GM18511 (cell line): ENCODE results near the gene HDAC6.
"Not testable (repeated sequence)": the region's sequence is repeated elsewhere in the genome, so short reads cannot be mapped to it uniquely, and the experiment has no call there.

Experiments used
- ATAC-seq: cut with Tn5 transposase; IDR thresholded peaks from one replicate; pipeline ENCODE4 v1.9.1; 2021; ENCODE audit warnings: mild to moderate bottlenecking, moderate library complexity; ENCODE audit not compliant: unreplicated experiment

HDAC6 gene

DNA sequence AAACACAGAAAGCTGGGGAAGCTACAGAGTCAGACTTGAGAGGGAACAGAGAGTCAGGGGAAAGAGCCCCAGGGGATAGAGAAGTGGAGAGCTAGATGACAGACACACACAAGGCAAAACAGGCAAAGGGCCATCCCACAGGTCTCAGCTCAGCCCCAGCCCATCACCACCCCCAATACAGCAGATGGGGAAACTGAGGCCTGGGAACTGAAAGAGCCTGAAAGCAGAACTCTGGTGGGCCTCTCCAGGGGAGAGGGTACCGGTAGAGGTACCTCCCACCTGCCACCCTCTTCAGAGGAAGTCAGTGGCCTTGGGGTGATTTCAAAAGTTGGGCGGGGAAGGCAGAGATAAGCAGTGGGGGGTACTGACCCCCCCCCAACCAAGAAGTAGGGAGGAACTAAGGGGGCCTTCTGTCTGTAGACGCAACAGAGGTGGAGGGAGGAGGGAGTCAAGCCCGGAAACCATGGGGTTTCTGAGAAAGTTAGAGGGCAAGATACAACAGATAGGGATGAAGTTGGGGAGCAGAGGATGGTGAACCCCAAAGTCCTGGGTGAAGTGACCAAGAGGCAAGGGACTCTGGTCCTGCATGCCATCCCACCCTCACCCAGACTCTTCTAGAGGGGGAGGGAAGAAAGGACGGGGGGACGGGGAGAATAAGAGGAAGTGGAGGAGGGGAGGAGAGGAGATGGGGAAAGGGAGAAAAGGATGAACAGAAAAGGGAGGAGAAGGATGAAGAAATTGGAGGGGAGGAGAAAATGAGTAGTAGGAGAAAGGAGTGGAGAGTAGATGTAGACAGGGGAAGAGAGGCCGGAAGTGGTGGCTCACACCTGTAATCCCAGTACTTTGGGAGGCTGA, 12.3 kb upstream of the HDAC6 start:
- ATAC-seq = no peak

DNA sequence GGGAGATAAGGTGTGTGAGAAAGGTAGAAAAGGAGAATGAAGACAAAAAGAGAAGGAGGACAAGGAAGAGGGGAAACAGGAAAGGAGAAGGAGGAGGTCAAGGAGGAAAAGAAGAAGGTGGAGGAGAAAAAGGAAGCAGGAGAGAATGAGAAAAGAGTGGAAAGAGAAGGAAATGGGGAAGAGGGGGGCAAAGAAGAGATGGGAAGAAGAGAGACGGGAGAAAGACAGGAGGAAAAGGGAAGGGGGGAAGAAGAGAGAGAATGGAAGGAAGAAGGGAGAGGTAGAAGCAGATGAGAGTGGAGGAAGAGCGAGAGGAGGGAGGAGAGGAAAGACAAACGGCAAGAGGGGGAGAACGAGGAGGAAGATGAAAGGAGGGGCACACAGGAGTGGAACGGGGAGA, 11.4 kb upstream of the HDAC6 start:
- no peak for ATAC-seq

DNA sequence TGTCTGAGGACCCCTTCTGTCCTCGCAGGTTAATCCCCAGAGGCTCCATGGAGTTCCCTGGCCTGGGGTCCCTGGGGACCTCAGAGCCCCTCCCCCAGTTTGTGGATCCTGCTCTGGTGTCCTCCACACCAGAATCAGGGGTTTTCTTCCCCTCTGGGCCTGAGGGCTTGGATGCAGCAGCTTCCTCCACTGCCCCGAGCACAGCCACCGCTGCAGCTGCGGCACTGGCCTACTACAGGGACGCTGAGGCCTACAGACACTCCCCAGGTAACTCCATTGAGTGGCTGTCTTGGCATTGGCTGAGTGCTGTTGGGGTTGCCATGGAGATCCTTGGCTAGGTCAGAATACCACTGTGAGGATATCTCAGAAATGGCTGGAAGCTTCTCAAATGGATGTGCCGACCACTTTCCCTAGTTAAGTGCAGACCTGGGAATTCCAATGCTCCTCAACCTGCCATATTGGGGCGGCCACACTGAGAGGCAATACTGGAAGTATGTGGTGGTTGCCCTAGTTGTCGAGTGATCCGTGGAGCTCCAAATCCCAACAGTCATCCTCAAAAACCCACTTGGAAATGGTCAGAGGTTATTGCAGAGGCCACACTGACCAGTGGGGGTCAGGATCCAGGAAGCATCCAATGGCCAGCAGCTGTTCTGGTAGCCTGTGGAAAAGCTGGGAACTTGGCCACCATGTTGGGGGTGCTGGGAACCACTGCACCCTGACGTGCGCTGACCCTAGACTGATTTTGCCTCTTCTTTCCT, 10.6 kb upstream of the HDAC6 start:
- ATAC-seq = no peak

DNA sequence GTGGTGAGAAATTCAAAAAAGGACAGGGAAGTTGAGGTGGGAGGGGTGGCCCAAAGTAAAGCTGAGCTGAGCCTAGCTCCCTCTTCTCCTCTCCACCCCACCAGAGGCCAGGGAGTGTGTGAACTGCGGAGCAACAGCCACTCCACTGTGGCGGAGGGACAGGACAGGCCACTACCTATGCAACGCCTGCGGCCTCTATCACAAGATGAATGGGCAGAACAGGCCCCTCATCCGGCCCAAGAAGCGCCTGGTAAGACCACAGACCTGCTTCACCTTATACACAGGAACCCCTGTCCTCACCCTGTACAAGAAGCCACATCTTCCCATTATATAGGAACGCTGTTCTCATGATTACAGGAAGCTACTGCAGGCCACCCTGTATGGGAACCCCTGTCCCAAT, 9.6 kb upstream of the HDAC6 start:
- ATAC-seq = no peak

DNA sequence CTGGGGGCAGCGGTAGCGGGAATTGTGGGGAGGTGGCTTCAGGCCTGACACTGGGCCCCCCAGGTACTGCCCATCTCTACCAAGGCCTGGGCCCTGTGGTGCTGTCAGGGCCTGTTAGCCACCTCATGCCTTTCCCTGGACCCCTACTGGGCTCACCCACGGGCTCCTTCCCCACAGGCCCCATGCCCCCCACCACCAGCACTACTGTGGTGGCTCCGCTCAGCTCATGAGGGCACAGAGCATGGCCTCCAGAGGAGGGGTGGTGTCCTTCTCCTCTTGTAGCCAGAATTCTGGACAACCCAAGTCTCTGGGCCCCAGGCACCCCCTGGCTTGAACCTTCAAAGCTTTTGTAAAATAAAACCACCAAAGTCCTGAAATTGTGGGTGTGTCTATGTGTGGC, 7.9 kb upstream of the HDAC6 start:
- no peak for ATAC-seq

DNA sequence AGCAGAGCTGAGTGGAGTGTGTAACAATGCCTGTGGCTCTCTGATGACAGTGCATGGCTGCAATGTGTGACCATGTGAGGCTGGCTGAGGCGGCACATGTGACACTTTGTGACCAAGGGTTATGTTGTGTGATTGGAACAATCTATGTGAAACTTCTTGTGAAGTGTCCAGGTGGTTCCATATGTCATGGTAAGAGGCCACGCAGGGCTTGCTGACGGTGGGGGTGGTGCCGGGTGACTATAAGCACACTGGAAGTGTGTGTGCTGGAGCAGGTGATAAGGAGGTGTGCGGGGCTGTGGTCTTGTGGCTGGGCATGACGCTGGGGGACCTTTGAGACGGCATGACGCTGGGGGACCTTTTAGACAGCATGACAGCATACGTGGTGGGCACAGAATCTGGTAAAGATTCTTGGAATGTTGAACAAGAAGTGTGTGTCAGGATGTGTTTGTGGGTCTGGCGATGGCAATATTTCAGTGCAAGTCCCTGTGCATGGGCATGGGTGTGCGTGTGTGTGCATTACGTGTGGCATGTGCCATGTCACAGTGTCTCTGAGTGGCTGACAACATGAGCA, 7.4 kb upstream of the HDAC6 start:
- ATAC-seq = no peak

DNA sequence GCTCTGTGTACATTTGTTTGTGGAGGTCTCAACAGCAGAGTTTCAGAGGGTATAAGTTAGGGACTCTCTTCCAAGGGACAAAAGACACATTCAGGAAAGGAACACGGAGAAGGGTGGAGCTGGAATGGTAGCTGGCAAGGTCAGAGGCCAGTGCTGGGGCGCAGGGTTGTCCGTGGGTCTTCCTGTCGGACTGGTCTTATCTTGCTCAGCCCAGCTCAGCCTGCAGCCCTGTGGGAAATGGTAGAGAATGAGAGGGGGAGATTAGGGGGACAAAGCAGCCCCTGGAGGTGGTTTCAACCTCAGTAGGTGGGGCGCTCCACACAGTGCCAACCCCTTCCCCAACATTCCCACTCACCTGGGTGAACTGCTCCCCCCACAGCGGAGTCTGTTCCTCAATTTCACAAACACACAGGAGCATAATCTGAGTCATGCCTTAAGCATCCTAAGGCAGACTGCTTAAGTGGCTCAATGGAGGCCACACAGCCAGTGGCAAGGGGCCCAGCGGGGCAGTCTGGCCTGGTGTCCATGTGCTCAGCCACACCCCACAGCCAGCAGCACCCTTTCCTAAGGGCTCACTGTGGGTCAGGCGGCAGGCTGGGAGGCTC, 6.9 kb upstream of the HDAC6 start:
- no peak for ATAC-seq

DNA sequence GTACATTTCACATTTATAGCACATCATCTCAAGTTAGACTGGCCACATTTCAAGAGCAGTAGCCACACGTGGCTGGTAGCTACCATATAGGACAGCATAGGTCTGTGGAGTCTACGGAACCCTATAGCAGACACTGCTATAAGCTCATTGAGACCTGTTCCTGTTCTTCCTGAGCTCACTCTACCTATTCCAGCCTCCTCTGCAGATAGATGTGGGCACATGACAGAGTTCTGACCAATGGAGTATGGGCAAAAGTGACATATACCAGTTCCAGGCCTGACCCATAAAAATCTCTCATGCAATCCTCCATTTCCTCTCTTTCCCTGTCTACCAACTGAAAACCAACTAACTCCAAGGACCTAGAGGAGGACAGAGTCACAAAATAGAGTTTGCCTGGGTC, 3.5 kb upstream of the HDAC6 start:
- ATAC-seq = no peak

DNA sequence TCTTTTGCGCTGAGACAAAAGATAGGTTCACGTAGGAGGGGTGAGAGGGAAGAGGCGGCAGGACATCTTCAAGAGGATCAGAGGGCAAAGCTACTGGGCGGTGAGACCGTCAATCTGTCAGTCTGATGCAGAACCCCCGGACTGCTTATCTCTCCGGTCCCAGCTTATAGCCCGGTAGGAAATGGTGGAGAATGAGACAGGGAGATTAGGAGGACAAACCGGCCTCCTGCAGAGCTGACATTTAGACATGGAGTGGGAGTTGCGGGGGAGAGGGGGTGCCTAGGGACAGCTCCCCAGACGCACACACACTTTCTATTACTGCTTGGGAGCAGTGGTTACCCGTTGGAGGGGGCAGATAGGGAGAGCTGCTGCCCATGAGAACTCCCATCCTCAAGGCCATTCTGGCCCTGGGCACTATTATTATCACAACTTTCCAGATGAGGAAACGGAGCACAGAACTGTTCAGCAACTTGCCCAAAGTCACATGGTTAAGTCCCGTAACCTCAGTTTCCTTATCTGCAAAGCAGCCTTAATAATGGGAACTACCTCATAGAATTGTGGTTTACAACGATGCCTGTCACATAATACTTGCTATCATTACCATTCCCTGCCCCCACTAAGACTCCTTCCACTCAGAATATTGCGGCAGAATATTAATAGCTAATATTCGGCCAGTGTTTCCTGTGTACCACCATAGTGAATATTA, 1.1 kb upstream of the HDAC6 start:
- no peak for ATAC-seq

DNA sequence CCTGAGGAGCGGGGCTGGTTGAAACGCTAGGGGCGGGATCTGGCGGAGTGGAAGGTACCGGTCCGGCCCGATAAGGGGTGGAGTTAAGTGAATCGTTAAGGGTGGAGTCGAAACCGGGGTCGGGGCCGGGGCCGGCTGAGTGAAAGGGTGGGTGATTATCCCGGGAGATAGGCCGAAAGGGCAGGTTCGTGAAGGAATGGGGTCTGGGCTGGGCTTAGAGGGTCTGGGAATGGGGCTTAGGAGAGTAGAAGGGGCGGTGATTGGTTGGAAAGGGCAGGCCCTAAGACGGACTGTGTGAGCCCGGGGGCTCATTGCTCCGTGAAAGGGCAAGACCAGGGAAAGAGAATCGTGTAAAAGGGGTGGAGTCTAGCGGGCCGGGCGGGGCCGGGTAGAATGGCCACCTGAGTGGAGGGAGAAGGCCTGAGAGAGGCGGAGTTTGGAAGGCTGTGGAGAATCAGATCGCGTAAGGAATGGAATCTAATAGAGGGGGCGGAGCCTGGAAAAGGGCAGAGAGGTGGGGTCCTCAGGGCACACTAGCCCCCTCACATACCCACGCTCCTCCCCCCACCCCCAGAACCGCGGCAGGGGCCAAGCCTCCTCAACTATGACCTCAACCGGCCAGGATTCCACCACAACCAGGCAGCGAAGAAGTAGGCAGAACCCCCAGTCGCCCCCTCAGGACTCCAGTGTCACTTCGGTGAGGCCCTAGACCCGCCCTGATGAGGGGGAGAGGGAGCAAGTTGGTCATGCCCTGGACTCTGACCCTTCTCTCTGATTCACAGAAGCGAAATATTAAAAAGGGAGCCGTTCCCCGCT, 430 bp downstream of the HDAC6 start:
- peak; percentile 58 for ATAC-seq

DNA sequence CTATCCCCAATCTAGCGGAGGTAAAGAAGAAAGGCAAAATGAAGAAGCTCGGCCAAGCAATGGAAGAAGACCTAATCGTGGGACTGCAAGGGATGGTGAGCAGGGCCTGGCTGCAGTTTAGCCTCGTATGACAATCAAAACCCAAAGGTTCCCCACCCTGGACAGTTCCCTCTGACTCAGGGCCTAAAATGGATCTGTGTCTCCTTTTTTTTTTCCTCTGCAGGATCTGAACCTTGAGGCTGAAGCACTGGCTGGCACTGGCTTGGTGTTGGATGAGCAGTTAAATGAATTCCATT, 986 bp downstream of the HDAC6 start:
- ATAC-seq = no peak

DNA sequence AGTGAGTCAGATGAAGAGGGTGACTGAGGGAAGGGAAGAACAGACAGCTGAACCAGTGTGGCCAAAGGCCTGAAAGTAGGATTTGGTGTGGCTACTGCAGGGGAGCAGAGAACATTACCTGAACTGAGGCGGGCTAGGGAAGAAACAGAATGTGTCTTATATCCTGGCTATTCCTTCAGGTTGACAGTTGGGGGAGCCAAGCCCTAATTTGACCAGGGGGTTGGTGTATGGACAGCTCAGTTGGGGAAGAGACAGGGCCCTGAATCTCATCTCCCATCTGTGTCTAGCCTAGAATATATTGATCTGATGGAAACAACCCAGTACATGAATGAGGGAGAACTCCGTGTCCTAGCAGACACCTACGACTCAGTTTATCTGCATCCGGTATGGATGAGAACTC, 4.2 kb downstream of the HDAC6 start:
- no peak for ATAC-seq

DNA sequence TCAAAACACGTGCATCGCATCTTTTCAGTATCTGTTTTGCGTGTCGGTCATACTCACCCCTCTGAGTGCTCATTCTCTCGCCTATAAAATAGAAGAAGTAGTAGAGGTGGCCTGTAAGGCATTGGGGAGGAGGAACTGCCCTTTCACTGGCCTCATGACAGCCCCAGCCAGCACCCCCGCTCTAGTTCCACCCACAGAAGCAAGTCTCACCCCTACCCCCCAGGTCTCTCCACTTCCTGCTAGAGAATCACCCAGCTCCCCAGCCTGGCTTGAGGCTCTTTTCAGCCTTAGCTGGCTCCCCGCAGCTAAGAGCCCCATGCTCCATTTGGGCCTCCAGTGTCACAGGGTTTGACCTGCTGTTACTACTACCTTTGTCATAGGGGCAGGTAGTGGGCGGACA, 11.8 kb downstream of the HDAC6 start:
- ATAC-seq = no peak

DNA sequence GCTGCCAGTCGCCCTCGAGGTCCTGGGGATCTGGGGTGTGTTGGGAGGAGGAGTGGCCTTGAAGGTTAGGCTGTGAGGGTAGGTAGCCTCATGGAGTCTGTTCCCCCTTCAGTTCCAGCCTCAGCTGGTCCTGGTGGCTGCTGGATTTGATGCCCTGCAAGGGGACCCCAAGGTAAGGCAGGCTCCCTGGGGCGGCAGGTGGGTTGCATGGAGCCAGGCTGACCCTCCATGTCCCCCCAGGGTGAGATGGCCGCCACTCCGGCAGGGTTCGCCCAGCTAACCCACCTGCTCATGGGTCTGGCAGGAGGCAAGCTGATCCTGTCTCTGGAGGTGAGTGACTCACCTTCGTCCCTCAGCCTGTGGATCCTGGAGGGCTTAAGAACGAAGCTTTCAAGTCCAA, 12.9 kb downstream of the HDAC6 start:
- no peak for ATAC-seq

DNA sequence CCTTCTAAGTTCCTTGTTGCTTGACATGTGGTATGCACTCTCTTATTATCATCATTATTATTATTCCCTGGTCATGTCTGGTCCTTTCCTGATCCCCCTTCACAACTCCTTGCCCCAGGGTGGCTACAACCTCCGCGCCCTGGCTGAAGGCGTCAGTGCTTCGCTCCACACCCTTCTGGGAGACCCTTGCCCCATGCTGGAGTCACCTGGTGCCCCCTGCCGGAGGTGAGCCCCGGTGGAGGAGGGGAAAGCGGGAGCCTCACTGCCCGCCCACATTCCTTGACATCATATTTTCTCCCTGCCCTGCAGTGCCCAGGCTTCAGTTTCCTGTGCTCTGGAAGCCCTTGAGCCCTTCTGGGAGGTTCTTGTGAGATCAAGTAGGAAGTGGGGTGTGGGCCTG, 13.4 kb downstream of the HDAC6 start:
- ATAC-seq = no peak

DNA sequence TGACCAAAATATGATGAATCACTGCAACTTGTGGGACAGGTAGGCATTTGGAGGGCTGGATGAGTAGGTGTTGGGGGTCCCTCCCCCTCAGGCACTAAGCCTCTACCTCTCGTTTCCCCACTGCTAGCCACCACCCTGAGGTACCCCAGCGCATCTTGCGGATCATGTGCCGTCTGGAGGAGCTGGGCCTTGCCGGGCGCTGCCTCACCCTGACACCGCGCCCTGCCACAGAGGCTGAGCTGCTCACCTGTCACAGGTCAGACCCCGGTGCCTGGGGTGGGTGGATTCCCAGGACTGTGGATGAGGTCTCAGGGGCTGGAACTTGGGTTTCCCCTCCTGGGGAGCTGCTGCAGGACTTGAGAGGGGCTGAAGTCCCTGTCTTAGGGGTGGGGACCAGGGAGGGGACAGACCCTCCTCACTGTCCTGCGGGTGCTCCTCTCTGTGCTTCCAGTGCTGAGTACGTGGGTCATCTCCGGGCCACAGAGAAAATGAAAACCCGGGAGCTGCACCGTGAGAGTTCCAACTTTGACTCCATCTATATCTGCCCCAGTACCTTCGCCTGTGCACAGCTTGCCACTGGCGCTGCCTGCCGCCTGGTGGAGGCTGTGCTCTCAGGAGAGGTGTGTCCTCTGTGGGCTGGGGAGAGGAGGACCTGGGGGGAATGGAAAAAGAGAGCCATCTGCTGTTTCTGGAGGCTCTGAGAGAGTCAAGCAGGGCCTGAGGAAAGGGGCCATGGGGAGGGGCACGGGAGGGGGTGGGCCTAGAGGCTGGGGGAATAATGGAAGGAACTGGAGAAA, 14.3 kb downstream of the HDAC6 start:
- ATAC-seq = no peak

DNA sequence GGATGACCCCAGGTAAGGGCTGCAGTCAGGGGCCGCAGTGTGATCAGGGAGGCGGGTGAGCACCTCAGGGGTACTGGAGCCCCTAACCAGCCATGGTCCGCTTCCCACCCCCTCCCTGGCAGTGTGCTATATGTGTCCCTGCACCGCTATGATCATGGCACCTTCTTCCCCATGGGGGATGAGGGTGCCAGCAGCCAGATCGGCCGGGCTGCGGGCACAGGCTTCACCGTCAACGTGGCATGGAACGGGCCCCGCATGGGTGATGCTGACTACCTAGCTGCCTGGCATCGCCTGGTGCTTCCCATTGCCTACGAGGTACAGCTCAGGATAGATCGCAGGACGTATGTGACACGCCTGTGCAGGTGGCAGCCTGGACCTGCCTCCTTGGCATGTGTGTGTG, 16.2 kb downstream of the HDAC6 start:
- no peak for ATAC-seq

DNA sequence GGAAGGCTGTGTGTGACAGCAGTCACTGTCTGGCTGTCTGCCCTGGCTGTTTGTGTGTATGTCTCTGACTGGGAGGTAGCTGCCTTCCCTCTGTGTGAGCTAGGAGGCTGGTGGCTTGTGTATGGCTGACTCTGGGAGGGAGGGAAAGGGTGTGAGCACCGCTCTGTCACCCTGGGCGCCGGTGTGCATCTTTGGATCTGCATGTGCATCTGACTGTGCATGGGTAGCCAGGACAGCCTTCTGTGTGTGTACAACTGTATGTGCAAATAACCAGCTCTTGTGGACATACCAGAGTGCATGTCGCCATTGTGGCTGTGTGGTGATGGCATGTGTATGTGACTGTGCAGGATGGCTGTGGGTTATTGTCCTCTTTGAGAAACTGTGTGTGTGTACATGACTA, 17.0 kb downstream of the HDAC6 start:
- ATAC-seq = no peak

DNA sequence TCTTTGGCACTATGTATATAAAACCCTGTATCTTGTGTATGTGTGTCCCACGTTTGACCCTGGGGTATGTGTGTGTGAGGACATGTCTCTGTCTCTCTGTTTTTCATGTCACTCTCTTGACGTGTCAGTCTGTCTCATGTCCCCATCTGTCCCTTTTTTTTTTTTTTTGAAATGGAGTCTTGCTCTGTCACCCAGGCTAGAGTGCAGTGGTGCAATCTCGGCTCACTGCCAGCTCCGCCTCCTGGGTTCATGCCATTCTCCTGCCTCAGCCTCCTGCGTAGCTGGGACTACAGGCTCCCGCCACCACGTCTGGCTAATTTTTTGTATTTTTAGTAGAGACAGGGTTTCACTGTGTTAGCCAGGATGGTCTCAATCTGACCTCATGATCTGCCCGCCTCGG, 17.5 kb downstream of the HDAC6 start:
- ATAC-seq = not testable (repeated sequence)

DNA sequence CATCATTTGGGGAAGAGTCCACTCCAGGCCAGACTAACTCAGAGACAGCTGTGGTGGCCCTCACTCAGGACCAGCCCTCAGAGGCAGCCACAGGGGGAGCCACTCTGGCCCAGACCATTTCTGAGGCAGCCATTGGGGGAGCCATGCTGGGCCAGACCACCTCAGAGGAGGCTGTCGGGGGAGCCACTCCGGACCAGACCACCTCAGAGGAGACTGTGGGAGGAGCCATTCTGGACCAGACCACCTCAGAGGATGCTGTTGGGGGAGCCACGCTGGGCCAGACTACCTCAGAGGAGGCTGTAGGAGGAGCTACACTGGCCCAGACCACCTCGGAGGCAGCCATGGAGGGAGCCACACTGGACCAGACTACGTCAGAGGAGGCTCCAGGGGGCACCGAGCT, 21.2 kb downstream of the HDAC6 start:
- ATAC-seq = no peak
